Stimulated activated CD4-positive, alpha-beta T cell treated with anti-CD3 and anti-CD28 coated beads, Interleukin-4, amount 100 ng/mL, for 48 hours (primary cell): ENCODE data around the gene ZDHHC12.

Experiments
- DNase-seq, 2 donors: peaks; one replicate each; pipeline ENCODE4 v3.0.0-alpha.2; 2020; ENCODE audit warnings: low read depth in 2 of 2

ZDHHC12 gene

GRCh38 chr9:128729766-128730517 is 6.0 kb upstream of the ZDHHC12 start:
- DNase-seq = no peak

- no peak for DNase-seq
These were observed 5.4 kb upstream of the ZDHHC12 start for GRCh38 chr9:128729302-128729701.

GRCh38 chr9:128728298-128728697 is 4.4 kb upstream of the ZDHHC12 start:
- DNase-seq = no peak

- no peak for DNase-seq
These were observed 3.8 kb upstream of the ZDHHC12 start for GRCh38 chr9:128727640-128728248.

GRCh38 chr9:128724744-128725211 is 851 bp upstream of the ZDHHC12 start:
- DNase-seq = peak in 1 of 2 donors; percentile 45

- DNase-seq = no peak
These were observed 518 bp downstream of the ZDHHC12 start for GRCh38 chr9:128723352-128723865.

GRCh38 chr9:128722380-128723351 is 1.3 kb downstream of the ZDHHC12 start:
- no peak for DNase-seq

- no peak for DNase-seq
These were observed 2.4 kb downstream of the ZDHHC12 start for GRCh38 chr9:128721487-128722010.

- DNase-seq = no peak
These were observed 3.0 kb downstream of the ZDHHC12 start for GRCh38 chr9:128720841-128721486.

- no peak for DNase-seq
These were observed 3.9 kb downstream of the ZDHHC12 start for GRCh38 chr9:128719919-128720605.

- DNase-seq = no peak
These were observed 5.5 kb downstream of the ZDHHC12 start for GRCh38 chr9:128718475-128718874.

GRCh38 chr9:128718047-128718446 is 5.9 kb downstream of the ZDHHC12 start:
- DNase-seq = no peak

- DNase-seq = no peak
These were observed 7.2 kb downstream of the ZDHHC12 start for GRCh38 chr9:128716581-128717254.

GRCh38 chr9:128715436-128715750 is 8.5 kb downstream of the ZDHHC12 start:
- DNase-seq = no peak

GRCh38 chr9:128714586-128715435 is 9.1 kb downstream of the ZDHHC12 start:
- no peak for DNase-seq

GRCh38 chr9:128713941-128714573 is 9.9 kb downstream of the ZDHHC12 start:
- DNase-seq = no peak

GRCh38 chr9:128713411-128713780 is 10.5 kb downstream of the ZDHHC12 start:
- DNase-seq = no peak

GRCh38 chr9:128712451-128713410 is 11.2 kb downstream of the ZDHHC12 start:
- no peak for DNase-seq
